ENCODE results near the gene ABHD12.

Gene ABHD12

DNA sequence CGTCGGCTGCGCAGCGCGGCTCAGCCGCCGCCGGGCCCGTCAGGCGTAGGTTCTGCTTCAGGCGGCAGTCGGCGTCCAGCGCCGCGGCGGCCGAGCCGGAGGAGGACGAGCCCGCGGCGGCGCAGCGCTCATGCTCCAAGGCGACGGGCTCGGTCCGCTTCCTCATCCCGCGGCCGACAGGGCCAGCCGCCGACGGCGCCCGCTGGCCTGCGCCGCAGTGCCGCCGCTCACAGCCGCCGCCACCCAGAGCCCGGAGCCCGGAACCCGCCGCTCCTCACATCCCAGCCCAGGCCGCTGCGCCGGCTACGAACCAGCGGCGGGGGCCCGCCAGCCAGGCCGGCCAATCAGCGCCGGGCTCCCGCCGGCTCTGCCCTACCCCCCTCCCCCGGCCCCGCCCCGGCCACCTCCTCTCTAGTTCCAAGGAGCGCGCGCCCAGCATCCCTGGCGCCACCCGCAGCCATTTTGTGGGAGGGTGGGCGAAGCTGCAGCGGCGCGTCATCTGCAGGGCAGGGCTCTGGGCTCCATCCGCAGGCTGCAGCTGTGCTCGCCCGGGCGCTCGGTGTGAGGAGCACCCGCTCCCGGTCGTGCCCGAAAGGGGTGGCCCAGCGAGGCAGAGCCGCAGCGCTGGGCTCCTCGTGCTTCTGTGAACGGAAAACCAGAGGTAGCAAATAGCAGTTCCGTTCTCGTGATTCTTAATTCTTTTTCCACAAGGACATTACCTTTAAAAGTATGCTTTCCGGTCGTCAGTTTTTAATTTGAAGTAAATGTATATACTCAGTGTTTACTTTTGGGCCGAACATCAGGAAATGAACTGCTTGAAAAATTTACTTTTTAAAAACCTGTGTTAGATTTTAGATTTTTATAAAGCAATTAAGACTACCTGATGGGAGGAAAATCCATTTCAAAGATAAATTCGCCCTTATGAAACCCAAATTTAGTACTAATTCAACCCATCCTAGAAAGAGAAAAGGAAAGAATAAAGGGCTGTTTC, at the start of gene ABHD12:
ABHD12 (minus strand) TSS at position 298 of the 991 bp plus-strand sequence; CDS start at position 166, 132 bp downstream.
- DNase-seq (ENCODE audit: low spot score): peak; percentile 96
- TF ChIP-seq, protein P1, sequence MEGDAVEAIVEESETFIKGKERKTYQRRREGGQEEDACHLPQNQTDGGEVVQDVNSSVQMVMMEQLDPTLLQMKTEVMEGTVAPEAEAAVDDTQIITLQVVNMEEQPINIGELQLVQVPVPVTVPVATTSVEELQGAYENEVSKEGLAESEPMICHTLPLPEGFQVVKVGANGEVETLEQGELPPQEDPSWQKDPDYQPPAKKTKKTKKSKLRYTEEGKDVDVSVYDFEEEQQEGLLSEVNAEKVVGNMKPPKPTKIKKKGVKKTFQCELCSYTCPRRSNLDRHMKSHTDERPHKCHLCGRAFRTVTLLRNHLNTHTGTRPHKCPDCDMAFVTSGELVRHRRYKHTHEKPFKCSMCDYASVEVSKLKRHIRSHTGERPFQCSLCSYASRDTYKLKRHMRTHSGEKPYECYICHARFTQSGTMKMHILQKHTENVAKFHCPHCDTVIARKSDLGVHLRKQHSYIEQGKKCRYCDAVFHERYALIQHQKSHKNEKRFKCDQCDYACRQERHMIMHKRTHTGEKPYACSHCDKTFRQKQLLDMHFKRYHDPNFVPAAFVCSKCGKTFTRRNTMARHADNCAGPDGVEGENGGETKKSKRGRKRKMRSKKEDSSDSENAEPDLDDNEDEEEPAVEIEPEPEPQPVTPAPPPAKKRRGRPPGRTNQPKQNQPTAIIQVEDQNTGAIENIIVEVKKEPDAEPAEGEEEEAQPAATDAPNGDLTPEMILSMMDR (conservative IDR thresholded peaks at IDR 0.05; ENCODE audit: low read depth): no peak
- CTCF ChIA-PET: interaction anchor here (0.5 to 1.0 kb wide), 3 partner anchors 8 to 143 kb away, joined by 3 to 5 read pairs (median 3); partner anchors contain the start of gene PYGB
- peak within 1 kb of the TSS; percentile 85 for H3K27ac ChIP-seq
- POLR2A ChIA-PET (ENCODE audit: low non-redundant PET): interaction anchor here (1.0 kb wide), 1 partner anchor 16 kb away, joined by 3 read pairs; the partner anchor contains the start of gene GINS1

DNA sequence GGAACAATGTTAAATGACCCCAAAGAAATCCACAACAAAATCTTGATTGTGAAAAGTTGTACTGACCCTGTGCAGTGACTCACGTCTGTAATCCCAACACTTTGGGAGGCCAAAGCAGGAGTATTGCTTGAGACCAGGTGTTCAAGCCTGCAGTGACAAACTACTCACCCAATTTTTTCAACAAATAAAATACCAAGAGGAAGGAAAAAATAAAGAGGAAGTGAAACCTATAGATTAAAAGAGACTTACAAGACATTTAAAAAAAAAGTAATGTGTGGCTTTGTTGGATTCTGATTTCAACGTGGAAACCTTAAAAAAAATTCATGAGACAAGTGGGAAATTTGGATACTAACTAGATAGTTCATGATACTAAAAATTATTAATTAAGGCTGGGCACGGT, 48.7 kb upstream of the ABHD12 start:
- no peak overlapping the region for H3K27ac ChIP-seq
- no peak for DNase-seq (ENCODE audit: low spot score)
- ChIA-PET POLR2A (ENCODE audit: low non-redundant PET) (no interaction called here), CTCF (no interaction called here)
- TF ChIP-seq, protein P1 (conservative IDR thresholded peaks at IDR 0.05; ENCODE audit: low read depth): no peak

DNA sequence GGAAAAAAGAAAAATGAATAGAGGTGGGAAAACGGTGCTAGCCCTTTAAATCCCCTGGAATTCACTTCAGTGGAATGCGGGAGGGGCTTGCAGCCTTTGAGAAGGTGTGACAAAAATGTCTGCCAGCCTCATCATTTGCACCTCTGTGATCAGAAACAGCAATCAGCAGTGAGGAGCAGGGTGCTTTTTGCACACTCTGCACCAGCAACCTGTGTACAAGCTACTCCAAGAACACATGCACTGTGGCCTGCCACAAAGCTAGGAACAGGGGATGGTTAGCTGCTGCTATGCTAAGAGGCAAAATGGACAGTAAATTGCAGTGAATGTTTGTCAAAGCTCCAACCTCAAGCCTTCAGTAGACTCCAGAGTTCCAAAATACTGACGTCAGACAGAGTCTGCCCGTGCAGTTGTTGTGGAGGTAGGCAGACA, 46.5 kb upstream of the ABHD12 start:
- H3K27ac ChIP-seq: no peak overlapping the region
- TF ChIP-seq, protein P1 (conservative IDR thresholded peaks at IDR 0.05; ENCODE audit: low read depth): no peak
- POLR2A ChIA-PET (ENCODE audit: low non-redundant PET): no interaction called here

DNA sequence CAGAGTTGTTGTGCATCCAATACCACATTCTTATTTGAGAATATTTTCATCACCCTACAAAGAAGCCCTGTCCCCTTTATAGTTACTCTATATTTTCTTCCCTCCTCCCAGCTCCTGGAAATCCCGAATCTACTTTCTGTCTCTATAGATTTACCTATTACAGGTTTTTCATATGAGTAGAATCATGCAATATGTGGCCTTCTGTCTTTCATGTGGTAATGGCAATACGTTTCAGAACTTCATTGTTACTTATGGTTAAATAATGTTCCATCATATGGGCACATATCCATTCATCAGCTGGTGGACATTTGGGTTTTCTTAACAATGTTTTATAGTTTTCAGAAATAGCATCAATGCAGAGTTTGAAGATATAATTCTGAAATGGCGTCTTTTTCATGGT, 33.9 kb upstream of the ABHD12 start:
- ChIA-PET CTCF (no interaction called here), POLR2A (ENCODE audit: low non-redundant PET) (no interaction called here)
- no peak overlapping the region for H3K27ac ChIP-seq
- TF ChIP-seq, protein P1 (conservative IDR thresholded peaks at IDR 0.05; ENCODE audit: low read depth): no peak
- DNase-seq (ENCODE audit: low spot score): no peak

More for the DNA sequence above, 46.5 kb upstream of the ABHD12 start:
- CTCF ChIA-PET: no interaction called here
- peak; percentile 13 for DNase-seq (ENCODE audit: low spot score)

DNA sequence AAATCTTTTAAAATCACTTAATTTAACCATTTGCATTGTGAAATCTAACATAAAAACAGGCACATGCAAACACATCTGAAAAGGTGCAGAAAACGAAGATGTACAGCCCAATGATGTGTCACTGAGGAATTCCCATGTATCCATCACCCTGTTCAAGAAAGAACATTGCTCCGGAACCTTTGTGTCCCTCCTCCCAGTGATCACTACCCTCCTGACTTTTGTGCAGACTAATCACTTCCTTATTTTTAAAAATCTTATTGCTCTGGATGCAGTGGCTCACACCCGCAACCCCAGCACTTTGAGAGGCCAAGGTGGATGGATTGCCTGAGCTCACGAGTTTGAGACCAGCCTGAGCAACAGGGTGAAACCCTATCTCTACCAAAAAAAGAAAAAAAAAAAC, 31.4 kb upstream of the ABHD12 start:
- CTCF ChIA-PET: interaction anchor here (0.6 kb wide), 1 partner anchor 487 kb away, joined by 3 read pairs; no protein-coding TSS in a partner anchor
- H3K27ac ChIP-seq: no peak overlapping the region; the same call in 1 of the 2 replicates
- TF ChIP-seq, protein P1 (conservative IDR thresholded peaks at IDR 0.05; ENCODE audit: low read depth): no peak
- POLR2A ChIA-PET (ENCODE audit: low non-redundant PET): no interaction called here
- DNase-seq (ENCODE audit: low spot score): no peak

DNA sequence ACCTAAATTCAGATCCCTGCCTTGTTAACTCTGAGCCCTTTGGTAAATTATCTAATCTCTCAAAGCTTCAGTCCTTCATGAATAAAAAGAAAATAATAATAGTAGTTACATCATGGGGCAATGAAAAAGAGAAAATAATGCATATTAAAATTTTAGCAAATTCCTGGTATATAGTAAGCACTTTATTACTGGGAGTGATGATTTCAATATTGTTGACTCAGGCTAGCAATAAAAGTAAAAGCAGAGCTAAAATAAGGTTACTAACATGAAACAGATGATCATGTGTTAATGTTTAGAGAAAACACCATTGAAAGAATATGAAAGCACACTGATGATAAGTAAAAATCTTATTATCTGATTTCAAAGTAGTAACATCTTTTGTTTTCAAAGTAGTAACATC, 30.5 kb upstream of the ABHD12 start:
- no peak for DNase-seq (ENCODE audit: low spot score)
- ChIA-PET POLR2A (ENCODE audit: low non-redundant PET) (no interaction called here), CTCF (no interaction called here)
- TF ChIP-seq, protein P1 (conservative IDR thresholded peaks at IDR 0.05; ENCODE audit: low read depth): no peak
- no peak overlapping the region for H3K27ac ChIP-seq

Measured in RWPE1 (cell line).